Measurements from ENCODE around the gene CD33.
"Not testable (repeated sequence)": the region's sequence is repeated elsewhere in the genome, so short reads cannot be mapped to it uniquely, and the experiment has no call there.

Gene CD33

GRCh38 chr19:51210874-51211361 lies 14.0 kb upstream of the CD33 start:
- DNase-seq (ENCODE audit: low read depth), result not testable (repeated sequence)

- DNase-seq (ENCODE audit: low read depth), result no peak
Observed at GRCh38 chr19:51211833-51212232, 13.0 kb upstream of the CD33 start.

- no peak for DNase-seq (ENCODE audit: low read depth)
Observed at GRCh38 chr19:51219307-51219706, 5.6 kb upstream of the CD33 start.

- DNase-seq (ENCODE audit: low read depth), result no peak
Observed at GRCh38 chr19:51219971-51220370, 4.9 kb upstream of the CD33 start.

- no peak for DNase-seq (ENCODE audit: low read depth)
Observed at GRCh38 chr19:51220996-51221395, 3.9 kb upstream of the CD33 start.

GRCh38 chr19:51224163-51224641 lies 678 bp upstream of the CD33 start:
- no peak for DNase-seq (ENCODE audit: low read depth)

- DNase-seq (ENCODE audit: low read depth), result no peak
Observed at GRCh38 chr19:51226067-51226466, 1.2 kb downstream of the CD33 start.

- no peak for DNase-seq (ENCODE audit: low read depth)
Observed at GRCh38 chr19:51227326-51227725, 2.4 kb downstream of the CD33 start.

- DNase-seq (ENCODE audit: low read depth), result no peak
Observed at GRCh38 chr19:51227966-51228365, 3.1 kb downstream of the CD33 start.

GRCh38 chr19:51240866-51241265 lies 16.0 kb downstream of the CD33 start:
- no peak for DNase-seq (ENCODE audit: low read depth)

- DNase-seq (ENCODE audit: low read depth), result no peak
Observed at GRCh38 chr19:51242881-51243630, 18.2 kb downstream of the CD33 start.

- DNase-seq (ENCODE audit: low read depth), result no peak
Observed at GRCh38 chr19:51246164-51246552, 21.3 kb downstream of the CD33 start.

- no peak for DNase-seq (ENCODE audit: low read depth)
Observed at GRCh38 chr19:51247972-51248590, 23.2 kb downstream of the CD33 start.

GRCh38 chr19:51250786-51251467 lies 26.0 kb downstream of the CD33 start, which contains the start of gene SIGLECL1:
SIGLECL1 (plus strand) TSS chr19:51251080; CDS start chr19:51264073, 12,993 bp downstream.
- no peak for DNase-seq (ENCODE audit: low read depth)

GRCh38 chr19:51251468-51251820 lies 26.6 kb downstream of the CD33 start:
- DNase-seq (ENCODE audit: low read depth), result no peak

- no peak for DNase-seq (ENCODE audit: low read depth)
Observed at GRCh38 chr19:51252306-51253079, 27.6 kb downstream of the CD33 start.

GRCh38 chr19:51253088-51253806 lies 28.4 kb downstream of the CD33 start:
- DNase-seq (ENCODE audit: low read depth), result no peak

- no peak for DNase-seq (ENCODE audit: low read depth)
Observed at GRCh38 chr19:51256155-51256625, 31.3 kb downstream of the CD33 start.

- no peak for DNase-seq (ENCODE audit: low read depth)
Observed at GRCh38 chr19:51257471-51257870, 32.6 kb downstream of the CD33 start.

GRCh38 chr19:51258165-51259160 lies 33.6 kb downstream of the CD33 start:
- DNase-seq (ENCODE audit: low read depth), result no peak

Measured in fibroblast of gingiva (primary cell).